ENCODE measurements around the gene ZBP1. TPM values are rescaled to one million over a fixed set of nuclear protein-coding genes. Genes with fewer than 3 reads are reported as not detected.

ZBP1 gene
- total RNA-seq, 1 donor from 2014 or later: not detected

DNA sequence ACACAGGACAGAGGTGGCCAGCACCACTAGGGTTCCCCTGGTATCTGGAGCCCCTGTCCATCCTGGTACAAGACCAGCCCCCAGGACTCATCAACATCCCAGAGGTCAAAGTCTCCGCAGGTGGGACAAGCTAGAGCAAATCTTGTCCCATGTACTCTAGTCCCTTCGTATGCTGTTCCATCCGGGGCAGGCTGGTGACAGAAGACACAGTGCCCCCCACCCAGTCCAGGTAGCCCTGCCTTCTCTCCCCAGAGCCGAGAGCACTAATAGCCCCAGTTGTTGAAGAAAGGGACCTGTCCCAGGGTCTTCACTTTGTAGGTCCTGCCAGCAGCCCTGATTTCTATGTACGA, 38.2 kb downstream of the ZBP1 start:
- TF ChIP-seq, protein P1, sequence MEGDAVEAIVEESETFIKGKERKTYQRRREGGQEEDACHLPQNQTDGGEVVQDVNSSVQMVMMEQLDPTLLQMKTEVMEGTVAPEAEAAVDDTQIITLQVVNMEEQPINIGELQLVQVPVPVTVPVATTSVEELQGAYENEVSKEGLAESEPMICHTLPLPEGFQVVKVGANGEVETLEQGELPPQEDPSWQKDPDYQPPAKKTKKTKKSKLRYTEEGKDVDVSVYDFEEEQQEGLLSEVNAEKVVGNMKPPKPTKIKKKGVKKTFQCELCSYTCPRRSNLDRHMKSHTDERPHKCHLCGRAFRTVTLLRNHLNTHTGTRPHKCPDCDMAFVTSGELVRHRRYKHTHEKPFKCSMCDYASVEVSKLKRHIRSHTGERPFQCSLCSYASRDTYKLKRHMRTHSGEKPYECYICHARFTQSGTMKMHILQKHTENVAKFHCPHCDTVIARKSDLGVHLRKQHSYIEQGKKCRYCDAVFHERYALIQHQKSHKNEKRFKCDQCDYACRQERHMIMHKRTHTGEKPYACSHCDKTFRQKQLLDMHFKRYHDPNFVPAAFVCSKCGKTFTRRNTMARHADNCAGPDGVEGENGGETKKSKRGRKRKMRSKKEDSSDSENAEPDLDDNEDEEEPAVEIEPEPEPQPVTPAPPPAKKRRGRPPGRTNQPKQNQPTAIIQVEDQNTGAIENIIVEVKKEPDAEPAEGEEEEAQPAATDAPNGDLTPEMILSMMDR (conservative IDR thresholded peaks at IDR 0.05; ENCODE audit: low read depth, low read length): no peak

DNA sequence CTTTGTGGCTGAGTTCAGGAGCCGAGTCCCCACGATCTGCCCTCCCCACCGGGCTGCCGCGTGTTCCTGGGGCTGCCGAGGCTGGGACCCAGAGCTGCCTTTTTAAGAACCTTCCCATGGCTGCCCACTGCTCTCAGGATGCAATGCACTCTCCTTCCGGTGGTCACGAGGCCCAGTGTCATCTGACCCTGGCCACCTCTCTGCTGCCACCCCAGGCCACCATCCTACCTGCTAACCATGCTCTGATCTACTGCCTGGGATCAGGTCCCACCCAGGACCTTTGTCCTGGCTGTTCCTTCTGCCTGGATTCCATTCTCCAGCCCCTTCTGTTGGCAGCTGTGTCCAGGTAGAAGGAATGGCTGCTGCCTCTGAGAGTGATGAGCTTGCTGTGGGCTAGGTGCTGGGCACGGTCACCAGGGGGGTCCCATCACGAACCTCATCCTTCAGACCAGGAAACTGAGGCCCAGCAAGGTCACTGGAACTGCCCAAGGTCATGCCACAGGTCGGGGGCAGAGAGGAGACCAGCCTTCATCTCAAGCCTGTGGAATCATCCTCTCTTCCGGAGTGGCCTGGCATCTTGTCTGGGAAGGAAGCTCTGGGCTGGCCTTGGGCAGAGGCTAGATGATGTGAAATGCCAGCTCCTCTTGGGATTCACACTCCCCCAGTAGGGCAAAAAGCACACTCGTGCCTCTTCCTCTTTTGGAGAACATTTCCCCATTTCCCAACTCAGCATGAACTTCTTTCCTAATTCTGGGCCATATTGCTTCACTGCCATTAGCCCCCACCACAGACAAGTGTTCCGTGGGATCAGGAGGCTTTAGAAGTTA, 38.8 kb downstream of the ZBP1 start:
- no peak overlapping the region for H3K4me3 ChIP-seq (ENCODE audit: low read depth, low read length)
- TF ChIP-seq, protein P1 (conservative IDR thresholded peaks at IDR 0.05; ENCODE audit: low read depth, low read length): no peak
- DNase-seq (ENCODE audit: low read depth): no peak

More for the DNA sequence above, 38.2 kb downstream of the ZBP1 start:
- H3K4me3 ChIP-seq (ENCODE audit: low read depth, low read length): no peak overlapping the region
- DNase-seq (ENCODE audit: low read depth): no peak

DNA sequence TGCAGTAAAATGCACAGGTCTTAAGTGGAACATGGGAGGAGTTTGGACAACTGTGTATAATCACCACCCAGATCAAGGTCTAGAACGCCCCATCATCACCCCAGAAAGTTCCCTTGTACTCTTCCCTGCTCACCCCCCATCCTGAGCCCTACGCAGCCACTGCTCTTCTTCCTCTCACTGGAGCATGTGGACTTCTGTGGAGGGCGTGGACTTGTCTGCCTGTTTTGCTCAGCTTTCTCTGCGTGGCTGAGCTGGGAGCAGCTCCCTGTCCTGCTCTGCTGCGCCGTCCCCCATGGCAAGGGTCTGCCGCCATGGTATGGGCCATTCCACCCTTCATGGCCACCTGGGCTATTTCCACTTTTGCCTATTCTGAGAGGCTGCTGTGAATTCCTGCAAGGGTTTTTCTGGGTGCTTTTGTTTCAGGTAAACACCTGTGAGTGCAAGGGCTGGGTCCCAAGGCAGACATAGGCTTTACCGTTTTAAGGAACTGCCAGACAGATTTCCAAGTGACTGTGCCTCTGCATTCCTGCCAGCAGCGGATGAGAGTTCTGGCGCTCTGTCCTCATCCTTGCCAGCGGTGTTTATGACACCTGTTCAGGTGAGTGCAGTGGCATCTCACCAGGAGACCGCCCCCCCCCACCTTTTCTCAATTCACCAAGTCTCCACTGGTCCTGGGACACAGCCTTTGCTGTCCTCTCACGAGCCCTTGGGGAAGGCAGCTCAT, 39.6 kb downstream of the ZBP1 start:
- TF ChIP-seq, protein P1 (conservative IDR thresholded peaks at IDR 0.05; ENCODE audit: low read depth, low read length): no peak
- no peak overlapping the region for H3K4me3 ChIP-seq (ENCODE audit: low read depth, low read length)
- no peak for DNase-seq (ENCODE audit: low read depth)

DNA sequence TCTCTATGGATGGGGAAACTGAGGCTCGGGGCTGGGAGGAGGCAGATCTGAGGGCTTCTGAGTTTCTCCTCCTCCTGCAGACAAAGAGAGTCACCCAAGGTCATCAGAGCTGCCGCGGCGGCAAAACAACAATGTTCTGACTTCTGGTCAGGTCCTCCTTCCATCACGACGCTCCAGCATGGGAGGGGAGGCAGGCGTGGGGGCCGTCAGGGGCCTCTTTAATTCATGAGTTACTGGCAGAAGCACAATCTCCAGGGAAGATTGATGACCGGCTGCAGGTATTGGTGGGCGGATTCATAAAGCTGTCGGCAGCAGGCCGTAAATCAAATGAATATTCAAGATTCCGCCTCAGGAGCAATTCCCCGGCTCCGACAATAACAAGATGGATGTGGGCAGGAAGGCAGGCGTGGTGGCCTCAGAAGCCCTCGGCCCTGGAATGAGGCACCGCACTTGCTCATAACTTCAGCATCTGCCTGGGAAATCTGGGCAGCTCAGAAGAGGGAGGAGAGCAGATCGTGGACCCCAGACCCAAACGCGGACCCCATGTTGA, 40.3 kb downstream of the ZBP1 start:
- TF ChIP-seq, protein P1 (conservative IDR thresholded peaks at IDR 0.05; ENCODE audit: low read depth, low read length): no peak
- H3K4me3 ChIP-seq (ENCODE audit: low read depth, low read length): no peak overlapping the region
- DNase-seq (ENCODE audit: low read depth): no peak

DNA sequence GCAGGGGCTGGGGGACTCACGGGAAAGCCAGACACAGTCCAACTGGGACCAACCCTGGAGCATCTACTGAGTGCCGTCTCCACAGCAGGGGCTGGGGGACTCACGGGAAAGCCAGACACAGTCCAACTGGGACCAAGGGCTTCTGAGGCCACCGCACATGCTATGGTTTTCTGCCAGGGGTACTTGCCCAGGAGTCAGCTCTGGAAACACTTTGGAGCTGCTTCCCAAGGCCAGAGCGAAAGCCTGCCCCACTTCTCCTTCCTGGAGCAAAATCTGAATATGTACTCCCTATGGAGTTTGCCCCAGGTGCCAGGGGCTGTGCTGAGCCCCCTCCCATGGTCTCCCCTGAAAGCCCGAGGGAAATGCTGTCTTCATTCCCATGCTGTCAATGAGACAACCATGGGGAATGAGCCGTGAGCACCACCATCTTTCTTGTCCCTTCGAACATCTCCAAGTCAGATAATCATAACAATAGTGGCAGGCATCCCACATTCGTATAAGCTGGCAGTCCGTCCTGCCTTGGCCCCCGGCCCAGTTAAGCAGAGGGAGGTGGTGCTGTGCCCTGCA, 40.8 kb downstream of the ZBP1 start:
- DNase-seq (ENCODE audit: low read depth): no peak
- H3K4me3 ChIP-seq (ENCODE audit: low read depth, low read length): no peak overlapping the region
- TF ChIP-seq, protein P1 (conservative IDR thresholded peaks at IDR 0.05; ENCODE audit: low read depth, low read length): no peak

DNA sequence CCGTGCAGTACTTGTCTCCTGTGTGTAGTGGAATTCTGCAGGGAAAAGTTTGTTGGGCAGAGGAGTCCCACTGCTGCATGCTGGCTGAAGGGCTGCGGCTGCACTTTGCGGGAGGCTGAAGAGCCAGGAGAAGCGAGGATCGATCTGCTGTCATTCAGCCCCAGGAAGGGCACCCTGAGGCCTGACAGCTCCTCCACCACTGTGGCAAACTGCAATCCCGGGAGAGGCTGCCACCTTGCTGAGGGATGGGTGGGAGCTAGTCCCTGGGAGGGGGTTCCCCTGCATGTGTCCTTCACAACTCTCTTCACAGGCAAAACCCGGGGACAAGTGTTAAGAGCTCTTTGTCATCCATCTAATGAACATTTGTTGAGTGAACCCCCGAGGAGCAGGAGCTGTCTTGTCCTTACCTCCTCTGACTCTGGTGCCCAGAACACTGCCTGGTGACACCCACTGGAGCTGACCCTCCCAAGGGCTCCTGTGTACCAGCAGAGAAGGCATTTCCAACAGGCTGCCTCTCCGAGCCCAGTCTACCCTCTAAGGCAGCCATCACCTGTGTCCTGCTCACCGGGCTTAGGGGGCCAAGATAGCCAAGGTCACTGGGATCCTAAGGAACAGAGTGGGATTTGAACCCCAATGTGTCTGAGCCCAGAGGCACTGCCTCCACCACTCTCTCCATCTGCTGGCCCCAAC, 41.6 kb downstream of the ZBP1 start:
- DNase-seq (ENCODE audit: low read depth): no peak
- no peak overlapping the region for H3K4me3 ChIP-seq (ENCODE audit: low read depth, low read length)
- TF ChIP-seq, protein P1 (conservative IDR thresholded peaks at IDR 0.05; ENCODE audit: low read depth, low read length): no peak

All from epithelial cell of proximal tubule (primary cell).